ENCODE results near the gene ZNF396. TPM values are rescaled to one million over a fixed set of nuclear protein-coding genes. Genes with fewer than 3 reads are reported as not detected.

Gene ZNF396
- 0.32 TPM for polyA plus RNA-seq (2013, experiment 1 of 2; ENCODE audit: insufficient read length)
- 0.36 TPM for polyA plus RNA-seq (2013, experiment 2 of 2; ENCODE audit: insufficient read length)

DNA sequence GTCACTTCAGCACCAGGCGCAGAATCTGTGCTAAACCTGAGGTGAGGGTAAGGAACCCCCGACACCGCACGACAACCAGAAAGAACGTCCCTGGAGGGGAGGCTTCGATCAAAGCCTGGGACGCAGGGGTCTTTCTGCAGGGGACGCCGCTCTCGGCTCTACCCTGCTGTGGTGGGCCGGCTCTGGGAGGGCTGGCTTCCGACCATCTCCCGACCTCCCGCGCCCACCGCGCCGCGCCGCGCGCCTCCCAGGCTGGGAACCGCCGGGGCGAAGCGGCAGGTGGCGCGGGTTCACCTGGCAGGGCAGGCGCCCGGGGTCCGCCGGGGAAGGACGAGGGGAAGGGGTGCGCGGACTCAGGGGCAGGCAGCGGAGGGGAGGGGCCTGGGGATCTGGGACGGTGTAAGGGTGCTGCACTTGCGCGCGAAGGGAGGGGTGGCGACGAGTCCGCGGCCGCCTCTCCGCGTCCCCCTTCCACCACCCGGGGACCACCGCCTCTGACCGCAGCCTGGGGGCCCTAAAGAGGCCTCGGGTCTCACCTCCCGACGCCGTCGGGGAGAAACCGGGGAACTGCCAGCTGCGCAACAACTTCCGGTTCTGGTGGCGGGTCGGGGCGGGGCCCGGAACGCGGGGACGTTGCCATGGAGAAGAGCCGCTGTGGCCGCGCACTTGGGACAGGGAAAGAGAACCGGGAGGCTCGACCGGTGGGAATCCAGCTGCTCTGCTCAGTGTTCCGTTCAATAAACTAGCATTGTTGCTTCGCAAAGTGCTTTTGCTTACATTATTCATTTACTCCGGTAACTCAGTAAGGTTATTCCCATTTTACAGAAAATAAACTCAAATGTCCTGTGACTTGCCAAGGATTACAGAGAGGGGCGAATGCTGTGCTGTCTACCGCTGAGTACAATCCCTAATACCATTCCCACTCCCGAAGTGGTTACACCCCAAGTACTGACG lies at the start of gene ZNF396:
Gene ZNF396, minus strand, starts transcription at position 596 of the 954 bp plus-strand sequence. CDS start 3,045 bp downstream, outside the sequence.
- DNase-seq, result peak; percentile 40

DNA sequence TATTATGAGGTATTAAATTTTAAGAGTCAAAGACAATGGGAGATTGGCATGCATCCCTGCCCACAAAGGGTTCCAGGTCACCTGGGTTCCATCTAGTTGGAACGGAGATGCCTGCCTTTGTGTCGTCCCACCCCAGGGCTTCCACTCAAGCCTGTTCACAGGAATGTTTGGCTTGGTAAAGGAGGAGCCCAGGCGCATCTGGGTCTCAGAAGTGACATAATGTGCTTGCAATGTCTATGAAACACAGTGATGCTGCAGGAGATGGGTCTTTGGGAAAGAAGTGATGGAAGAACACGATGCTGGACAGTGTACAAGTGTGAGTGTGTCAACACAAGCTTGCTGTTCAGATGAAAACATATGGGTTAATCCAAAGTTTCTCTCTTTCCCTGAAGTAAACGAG lies 49.6 kb upstream of the ZNF396 start:
- no peak for DNase-seq

DNA sequence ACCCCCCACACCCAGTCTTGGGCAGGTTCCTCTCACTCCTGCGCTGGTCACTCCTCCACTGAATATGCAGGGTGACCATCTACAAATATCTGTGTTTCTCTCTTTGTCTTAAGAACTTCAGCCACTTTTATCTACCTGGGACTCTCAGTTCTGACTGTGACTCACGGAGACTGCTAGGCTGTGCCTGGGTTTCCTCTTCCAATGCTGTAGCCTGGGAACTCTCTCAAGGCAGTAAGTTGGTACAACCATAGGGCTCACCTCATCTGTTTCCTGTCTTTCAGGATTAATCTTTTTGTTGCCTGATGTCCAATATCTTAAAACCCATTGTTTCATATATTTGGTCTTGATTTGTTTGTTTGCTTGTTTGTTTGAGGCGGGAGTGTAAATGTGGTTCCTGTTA lies 47.2 kb upstream of the ZNF396 start:
- no peak for DNase-seq

DNA sequence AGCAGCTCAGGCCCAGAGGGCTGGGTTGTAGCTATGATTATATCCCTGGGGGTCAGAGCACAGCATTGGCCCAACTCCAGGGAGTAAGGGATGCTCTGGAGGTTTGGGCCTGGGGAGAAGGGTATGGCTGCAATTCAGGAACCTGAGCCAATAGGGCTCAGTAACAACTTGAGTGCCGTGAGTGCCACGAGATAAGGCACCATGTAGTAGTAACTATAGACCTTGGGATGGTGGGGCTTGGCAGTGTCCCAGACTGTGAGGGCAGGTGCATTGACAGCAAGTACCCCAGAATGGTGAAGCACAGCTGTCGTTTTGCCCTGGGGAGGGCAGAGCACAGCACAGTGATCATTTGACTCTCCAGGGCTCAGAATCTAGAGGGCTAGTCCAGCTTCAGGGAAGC lies 45.1 kb upstream of the ZNF396 start:
- DNase-seq, result no peak

DNA sequence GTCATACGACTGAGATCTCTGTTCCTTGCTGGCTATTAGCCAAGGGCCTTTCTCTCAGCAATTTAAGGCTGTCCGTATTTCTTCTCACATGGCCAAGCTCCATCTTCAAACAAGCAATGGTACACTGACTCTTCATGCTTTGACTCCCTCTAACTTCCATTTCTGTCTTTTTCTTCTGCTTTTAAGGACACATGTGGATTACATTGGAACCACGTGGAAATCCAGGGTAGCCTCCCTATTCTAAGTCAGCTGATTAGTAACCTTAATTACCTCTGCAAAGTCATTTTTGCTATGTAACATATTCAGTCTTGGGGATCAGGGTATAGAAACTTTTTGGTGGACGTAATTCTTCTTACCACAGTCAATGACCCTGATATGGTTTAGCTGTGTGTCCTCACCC lies 41.5 kb upstream of the ZNF396 start:
- DNase-seq, result no peak

DNA sequence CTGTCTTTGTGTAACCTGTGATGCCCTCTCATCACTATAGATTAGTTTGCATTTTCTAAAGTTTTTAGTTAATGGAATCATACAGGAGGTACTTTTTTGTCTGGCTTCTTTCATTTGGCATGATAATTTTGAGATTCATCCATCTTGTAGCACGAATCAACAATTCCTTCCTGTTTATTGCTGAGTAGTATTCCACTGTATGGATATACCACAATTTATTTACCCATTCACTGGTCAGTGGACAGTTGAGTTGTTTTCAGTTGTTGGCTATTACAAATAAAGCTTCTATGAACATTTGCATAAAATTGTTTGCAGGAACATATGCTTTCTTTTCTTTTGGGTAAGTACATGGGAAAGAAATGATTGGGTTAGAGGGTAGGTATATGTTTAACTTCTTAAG lies 40.1 kb upstream of the ZNF396 start:
- DNase-seq, result no peak

DNA sequence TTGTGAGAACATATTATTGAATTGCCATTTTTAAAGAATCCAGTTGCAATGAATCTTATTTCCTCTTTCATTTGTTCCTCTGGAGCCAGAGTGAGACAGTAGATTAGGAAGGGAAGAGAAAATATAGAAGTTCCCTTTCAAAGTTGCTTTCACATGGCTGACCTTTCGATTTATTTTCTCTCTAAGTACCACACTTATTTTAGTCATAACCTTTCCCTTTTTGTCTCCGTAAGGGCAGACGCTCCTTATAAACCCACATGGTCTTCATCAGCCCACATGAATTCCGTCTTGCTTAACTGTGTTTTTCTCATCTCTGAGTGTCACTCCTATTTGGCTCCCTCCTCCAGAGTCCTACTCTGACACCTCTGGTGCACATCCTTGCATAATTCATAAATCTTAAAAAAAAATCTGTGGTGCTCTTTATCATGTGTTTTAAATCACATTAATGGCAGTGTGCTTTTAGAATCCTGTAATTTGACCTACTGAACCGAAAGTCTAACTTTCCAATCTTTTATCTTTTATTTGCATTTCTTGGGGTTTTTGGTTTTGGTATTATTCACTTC lies 38.5 kb upstream of the ZNF396 start:
- DNase-seq, result peak; percentile 36

DNA sequence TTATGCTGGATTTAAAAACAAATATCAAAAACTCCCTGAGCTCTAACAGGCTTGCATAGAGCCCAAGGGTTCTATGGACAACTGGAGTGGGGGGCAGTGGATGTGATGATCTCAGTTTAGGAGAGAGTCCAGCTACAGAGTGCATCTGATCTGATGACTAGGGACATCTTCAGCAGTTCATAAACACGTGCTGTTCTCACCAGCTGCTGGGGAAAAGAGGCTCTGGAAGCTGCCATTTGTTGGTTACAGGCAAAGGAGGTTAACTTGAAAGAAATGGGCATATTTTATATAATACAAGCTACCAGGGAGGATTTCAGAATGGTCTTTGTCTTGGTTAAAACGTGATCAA lies 36.0 kb upstream of the ZNF396 start:
- no peak for DNase-seq

DNA sequence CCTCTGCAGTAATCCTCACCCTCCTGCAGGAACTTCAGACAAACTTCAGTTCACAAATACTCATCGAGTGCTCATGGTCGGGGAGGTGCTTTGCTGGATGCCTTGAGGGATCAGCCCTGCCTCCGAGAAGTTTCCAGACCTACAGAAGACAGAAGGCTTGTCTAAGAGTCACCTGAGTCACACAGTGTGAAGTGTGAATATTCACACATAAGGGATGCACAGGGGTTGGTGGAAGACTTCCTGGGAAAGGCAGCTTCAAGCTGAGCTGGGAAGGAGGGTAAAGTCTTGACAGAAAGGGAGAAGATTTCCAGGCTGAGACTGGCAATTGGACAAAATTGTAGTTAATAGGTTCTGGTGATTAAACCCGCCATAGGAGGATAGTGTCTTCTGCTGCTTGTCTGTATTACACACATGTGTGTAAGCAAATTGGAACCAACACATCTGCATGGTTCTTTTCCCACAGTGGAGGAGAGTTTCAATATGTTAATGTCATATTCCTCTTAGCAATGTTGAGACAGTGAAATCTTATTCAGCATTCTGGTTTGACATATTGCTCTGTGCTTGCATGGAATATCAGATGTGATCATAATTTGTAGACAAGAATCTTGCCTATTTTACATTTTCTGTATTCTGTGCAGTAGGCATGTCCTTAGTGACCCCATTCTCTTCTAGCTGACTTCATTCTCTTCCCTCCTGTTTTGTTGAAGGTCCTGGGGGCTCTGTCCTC lies 34.7 kb upstream of the ZNF396 start:
- no peak for DNase-seq

DNA sequence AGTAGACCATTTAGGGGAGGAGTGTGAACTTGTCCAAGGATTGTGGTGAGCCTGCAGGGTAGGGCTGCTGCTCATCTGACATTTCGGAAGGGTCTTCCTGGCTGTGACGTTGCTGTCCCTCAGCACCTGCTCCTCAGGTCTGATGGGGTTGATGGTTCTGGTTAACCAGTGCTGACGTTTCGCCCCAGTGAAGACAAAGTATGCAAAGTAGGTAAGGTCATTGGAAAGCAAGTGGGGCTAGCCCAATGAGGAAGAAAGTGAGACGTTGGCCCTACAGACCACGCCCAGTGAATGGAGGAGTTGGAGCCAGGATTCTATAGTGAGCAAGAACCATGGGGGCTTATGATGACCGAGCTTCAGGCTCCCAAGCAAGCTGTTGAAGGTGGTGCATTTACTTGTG lies 33.4 kb upstream of the ZNF396 start:
- no peak for DNase-seq

DNA sequence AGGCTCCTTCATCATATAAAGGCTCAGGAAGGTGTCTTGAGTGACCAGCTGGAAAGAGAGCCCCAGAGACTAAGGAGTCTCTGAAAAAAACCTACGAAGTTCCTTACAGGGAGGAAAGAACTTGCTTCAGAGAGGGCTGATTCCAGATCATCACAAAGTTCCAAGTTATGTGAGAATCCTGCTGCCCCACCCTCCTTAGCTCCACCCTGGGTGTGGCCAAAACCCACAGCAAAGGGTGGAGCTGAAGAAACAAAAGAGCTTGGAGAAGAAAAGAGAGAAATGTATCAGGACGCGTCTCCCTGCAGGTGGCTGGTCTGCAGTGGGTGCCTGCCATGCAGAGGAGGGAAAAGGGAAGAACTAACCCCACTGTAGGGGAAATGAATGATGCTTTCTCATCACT lies 32.8 kb upstream of the ZNF396 start:
- DNase-seq, result no peak

DNA sequence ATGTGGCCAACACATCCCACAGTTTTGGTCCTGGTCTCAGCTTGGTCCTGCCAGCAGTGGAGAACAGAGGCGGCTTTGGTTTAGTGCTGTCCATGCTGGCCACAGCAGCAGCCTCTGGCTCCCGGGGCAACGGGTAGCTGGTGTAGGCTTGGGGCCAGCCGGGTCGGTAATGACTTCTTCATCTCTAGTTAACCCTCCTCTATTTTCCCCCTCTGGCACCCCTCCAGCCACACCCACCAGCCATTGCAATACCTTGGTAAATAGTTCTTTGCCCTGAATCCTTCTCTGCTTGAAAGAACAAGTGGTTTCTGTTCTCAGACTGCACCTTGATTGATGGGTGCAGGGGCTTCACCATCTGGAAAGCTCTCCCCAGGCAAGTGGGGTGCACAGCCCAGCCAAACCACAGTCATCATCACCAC lies 31.7 kb upstream of the ZNF396 start:
- DNase-seq, result no peak

DNA sequence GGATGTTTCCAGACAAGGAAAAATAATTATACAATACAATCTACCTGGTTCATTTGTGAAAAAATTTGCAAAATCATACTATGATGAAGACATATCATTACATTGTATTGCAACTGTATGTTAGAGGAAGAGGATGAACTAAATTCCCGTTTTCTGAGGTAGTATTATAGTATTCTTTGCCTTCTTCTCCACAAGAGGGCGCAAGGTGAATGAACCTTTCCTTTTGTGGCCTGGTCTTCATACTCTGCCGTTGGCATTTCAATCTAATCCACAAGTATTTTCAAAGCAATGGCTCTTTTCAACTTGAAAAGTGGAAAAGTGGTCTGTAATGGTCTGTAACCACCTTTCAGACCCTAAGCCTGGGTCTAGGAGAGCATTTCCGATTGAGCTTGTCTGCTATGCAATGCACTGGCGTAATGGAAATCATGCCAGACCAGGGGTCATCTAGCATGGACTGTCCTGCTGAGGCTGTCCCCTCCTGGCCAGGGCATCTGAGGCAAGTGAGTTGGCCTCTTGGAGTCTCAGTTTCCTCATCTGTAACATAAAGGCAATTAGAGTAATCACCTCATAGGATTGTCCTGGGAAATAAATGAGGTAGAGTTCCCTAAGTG lies 30.8 kb upstream of the ZNF396 start:
- peak; percentile 66 for DNase-seq

DNA sequence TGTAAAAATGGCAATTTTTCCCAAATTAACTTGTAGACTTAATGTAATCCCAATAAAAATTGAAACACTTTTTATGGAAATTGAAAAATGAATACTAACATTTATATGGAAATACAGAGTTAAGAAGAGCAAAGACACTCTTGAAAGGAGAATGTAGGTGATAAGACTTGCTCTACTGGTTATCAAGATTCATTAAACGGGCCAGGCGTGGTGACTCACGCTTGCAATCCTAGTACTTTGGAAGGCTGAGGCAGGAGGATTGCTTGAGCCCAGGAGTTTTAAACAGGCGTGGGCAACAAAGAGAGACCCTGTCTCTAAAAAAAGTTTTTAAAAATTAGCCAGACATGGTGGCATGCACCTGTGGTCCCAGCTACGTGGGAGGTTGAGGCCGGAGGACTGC lies 29.5 kb upstream of the ZNF396 start:
- no peak for DNase-seq

DNA sequence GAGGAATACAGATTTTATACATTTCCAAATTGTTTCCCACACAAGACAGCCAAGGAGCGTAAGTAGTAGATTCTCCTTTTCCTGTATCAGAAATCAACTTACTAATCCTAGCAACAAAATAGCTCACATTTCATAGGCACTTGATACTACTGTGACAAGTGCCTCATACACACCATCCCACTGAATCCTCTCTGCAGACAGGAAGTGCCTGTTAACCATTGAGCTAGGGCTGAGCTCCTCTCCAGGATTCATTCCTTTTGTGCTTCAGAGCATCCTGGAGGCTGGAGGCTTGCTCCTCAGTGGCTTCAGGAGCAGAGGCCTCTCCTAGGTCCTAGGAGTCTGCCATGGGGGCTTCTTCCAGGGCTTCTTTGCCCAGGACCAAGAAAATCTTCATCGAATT lies 20.8 kb upstream of the ZNF396 start:
- DNase-seq, result no peak

DNA sequence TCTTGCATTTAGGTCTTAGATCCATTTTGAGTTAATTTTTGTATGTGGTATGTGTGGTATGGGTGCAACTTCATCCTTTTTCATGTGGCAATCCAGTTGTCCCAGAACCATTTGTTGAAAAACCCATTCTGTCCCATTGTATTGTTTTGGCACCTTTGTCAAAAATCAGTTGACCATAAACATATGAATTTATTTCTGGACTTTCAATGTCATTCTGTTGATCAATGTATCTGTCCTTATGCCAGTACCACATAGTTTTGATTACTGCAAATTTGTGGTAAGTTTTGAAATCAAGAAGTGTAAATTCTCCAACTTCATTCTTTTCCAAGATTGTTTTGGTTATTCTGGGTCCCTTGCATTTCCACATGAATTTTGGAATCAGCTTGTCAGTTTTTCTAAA lies 16.6 kb upstream of the ZNF396 start:
- no peak for DNase-seq

DNA sequence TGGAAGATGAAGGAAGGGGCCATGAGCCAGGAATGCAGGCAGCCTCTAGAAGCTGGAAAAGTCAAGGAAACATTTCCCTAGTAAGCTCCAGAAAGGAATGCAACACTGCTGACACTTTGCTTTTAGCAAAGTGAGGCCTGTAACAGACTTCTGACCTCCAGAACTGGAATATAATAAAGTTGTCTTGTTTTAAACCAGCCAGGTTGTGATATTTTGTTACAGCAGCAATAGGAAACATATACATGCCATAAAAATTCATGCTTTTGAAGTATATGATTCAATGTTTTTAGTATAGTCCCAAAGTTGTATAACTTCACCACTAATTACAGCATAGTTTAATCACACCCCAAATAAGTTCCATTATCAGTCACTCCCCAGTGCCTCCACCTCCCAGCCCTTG lies 15.2 kb upstream of the ZNF396 start:
- no peak for DNase-seq

DNA sequence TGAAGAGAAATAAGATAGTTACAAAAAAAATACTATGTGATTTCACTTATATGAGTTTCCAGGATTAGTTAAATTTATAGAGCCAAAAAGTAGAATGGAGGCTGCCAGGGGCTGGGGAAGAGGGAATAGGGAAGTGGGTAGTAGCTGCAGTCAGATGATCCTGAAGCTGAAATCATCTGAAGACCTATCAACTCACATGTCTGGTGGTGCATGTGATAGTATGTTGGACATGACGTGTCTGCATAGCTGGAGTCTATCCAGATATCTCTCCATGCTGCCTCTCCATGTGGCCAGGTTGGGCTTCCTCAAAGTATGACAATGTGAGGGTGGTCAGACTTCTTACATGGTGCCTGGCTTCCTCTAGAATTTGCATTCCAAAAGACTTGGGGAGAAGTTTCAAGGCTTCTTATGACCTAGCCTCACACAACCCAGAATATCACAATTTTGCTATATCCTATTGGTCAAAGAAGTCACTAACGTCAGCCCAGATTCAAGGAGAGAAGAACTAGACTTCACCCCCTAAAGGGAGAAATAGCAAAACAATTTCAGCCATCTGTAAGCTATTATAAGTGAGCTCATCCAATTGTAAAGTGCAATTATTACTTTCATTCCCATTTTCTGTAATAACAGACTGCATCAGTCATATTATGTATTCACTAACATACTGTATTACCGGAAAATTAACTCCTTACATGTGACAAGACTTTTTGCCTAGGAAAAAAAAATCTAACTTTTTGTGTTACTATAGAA lies 14.0 kb upstream of the ZNF396 start:
- DNase-seq, result no peak

DNA sequence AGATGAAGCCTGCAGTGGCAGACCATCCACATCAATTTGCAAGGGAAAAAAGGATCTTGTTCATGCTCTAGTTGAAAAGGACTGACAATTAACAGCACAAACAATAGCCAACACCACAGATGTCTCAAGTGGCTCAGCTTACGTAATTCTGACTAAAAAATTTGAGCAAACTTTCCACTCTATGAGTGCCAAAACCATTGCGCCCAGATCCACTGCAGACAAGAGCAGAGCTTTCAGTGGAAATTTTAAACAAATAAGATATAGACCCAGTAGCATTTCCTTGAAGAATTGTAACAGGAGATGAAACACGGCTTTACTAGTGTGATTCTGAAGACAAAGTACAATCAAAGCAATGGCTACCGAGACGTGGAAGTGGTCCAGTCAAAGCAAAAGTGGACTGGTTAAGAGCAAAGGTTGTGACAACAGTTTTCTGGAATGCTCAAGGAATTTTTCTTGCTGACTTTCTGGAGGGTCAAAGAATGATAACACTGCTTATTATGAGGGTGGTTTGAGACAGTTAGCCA lies 12.0 kb upstream of the ZNF396 start:
- peak; percentile 35 for DNase-seq

DNA sequence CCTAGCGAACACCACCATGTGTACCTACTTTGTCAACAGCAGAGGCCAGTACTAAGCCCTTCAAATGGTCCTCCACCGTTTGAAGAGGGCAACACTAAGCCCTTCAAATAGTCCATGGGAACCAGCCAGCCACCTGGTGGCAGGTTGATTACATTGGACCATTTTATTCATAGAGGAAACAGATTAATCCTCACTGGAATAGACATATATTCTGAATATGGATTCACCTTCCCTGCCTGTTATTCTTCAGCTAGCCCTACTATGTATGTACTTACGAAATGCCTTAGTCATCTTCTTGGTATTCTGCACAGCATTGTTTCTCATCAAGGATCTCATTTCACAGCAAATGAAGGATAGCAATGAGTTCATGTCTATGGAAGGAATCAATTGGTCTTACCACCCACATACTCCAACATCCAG lies 10.0 kb upstream of the ZNF396 start:
- peak; percentile 24 for DNase-seq

DNA sequence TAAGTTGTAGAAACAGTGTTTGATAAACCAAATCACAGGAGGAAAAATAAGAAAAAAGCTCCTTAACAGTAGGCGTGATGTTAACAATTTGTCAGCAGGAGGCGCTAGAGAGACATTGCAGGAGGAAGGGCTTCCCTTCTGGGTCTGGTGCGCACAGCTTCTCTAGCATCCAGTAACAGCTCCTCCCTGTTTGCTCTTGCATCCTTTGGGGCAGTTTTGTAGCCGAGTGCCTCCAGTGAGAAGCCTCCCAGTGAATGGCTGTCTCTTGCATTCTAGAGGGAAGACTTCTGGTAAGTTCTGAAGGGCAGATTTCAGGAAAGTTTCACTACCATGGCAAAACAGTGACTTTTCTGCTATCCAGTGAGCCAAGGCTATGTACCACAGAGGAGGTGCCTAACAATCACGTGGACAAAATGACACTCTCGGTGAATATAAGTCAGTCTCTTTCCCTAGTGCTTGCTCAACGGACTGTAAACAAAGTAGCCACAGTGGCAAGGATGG lies 9.5 kb upstream of the ZNF396 start:
- DNase-seq, result peak; percentile 65

DNA sequence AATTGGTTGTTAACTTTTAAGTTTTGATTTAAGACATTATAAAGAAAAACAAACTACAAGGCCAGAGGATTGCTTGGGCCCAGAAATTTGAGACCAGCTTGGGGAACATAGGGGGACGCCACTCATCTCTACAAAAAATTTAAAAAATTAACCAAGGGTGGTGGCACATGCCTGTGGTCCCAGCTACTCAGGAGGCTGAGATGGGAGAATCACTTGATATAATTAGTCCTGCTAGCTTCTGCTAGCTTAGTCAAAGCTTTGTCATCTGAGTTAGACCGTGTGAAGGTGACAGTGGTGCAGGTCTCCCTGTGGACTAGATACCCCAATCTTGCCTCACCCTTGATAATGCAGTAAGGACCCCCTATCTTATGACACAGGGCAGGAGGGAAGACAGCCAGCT lies 6.0 kb upstream of the ZNF396 start:
- DNase-seq, result no peak
